GM19395 (cell line): ENCODE results near the gene AP3M1.
"Not testable (repeated sequence)": the region's sequence is repeated elsewhere in the genome, so short reads cannot be mapped to it uniquely, and the experiment has no call there.

ENCODE experiments used
- ATAC-seq: cut with Tn5 transposase; IDR thresholded peaks from one replicate; pipeline ENCODE4 v1.9.1; 2021; ENCODE audit warnings: mild to moderate bottlenecking, moderate library complexity; ENCODE audit not compliant: unreplicated experiment

Gene AP3M1

GRCh38 chr10:74164716-74165529, 14.3 kb upstream of the AP3M1 start:
- no peak for ATAC-seq

GRCh38 chr10:74163319-74164068, 12.9 kb upstream of the AP3M1 start:
- ATAC-seq: no peak

- no peak for ATAC-seq
These were observed 9.4 kb upstream of the AP3M1 start for GRCh38 chr10:74160013-74160412.

- ATAC-seq: no peak
These were observed 6.3 kb upstream of the AP3M1 start for GRCh38 chr10:74156919-74157289.

- no peak for ATAC-seq
These were observed 3.0 kb upstream of the AP3M1 start for GRCh38 chr10:74153676-74154075.

GRCh38 chr10:74153123-74153522, 2.5 kb upstream of the AP3M1 start:
- ATAC-seq: no peak

GRCh38 chr10:74151879-74152722, 1.5 kb upstream of the AP3M1 start:
- ATAC-seq: no peak

- peak; percentile 84 for ATAC-seq
These were observed 606 bp upstream of the AP3M1 start, which contains the start of gene ADK for GRCh38 chr10:74150990-74151878. TSS of gene ADK (plus strand) at chr10:74151221. CDS start at chr10:74151279, 58 bp downstream.

GRCh38 chr10:74146980-74147379, 3.6 kb downstream of the AP3M1 start:
- not testable (repeated sequence) for ATAC-seq

GRCh38 chr10:74145133-74145532, 5.5 kb downstream of the AP3M1 start:
- ATAC-seq: no peak

GRCh38 chr10:74140553-74140952, 10.1 kb downstream of the AP3M1 start:
- ATAC-seq: no peak

- no peak for ATAC-seq
These were observed 10.6 kb downstream of the AP3M1 start for GRCh38 chr10:74139981-74140380.

GRCh38 chr10:74138596-74138995, 12.0 kb downstream of the AP3M1 start:
- not testable (repeated sequence) for ATAC-seq

- no peak for ATAC-seq
These were observed 12.6 kb downstream of the AP3M1 start for GRCh38 chr10:74137992-74138391.

GRCh38 chr10:74135452-74135851, 15.2 kb downstream of the AP3M1 start:
- ATAC-seq: no peak

GRCh38 chr10:74133923-74134820, 16.5 kb downstream of the AP3M1 start:
- no peak for ATAC-seq

- no peak for ATAC-seq
These were observed 27.5 kb downstream of the AP3M1 start for GRCh38 chr10:74123081-74123480.

GRCh38 chr10:74122060-74122459, 28.6 kb downstream of the AP3M1 start:
- no peak for ATAC-seq

GRCh38 chr10:74121368-74121767, 29.3 kb downstream of the AP3M1 start:
- ATAC-seq: no peak
